Measurements from ENCODE around the gene MAML2. TPM values are rescaled to one million over a fixed set of nuclear protein-coding genes. Genes with fewer than 3 reads are reported as not detected.

The MAML2 gene
- total RNA-seq, 4 donors from 2014 or later: 20.0 to 33.7 (median 23.2) TPM

- no peak for TF ChIP-seq POLR2A (IDR thresholded peaks at IDR 0.05; ENCODE audit: low read depth)
- TF ChIP-seq POLR2AphosphoS5 (IDR thresholded peaks at IDR 0.05): no peak
- TF ChIP-seq EP300 (IDR thresholded peaks at IDR 0.05): no peak
- no peak for TF ChIP-seq CTCF (IDR thresholded peaks at IDR 0.05)
- Histone ChIP-seq H3K4me3 (no peak overlapping the region), H3K27me3 (no peaks in the 10 kb centered on the region), H3K36me3 (no peaks in the 10 kb centered on the region), H3K27ac (replicated peaks in 1 of 4) (no peak overlapping the region), H3K9me3 (no peaks in the 10 kb centered on the region), H3K4me1 (peaks cover 10 to 45% (median 38%) of the 10 kb centered on the region in 4 donors)
- WGBS: 57% methylated on average over 1 of the region's 1 CpG
- intact Hi-C loops (cut with DNase I): no loop called here
- DNase-seq (ENCODE audit: extremely low spot score): no peak
Observed at GRCh38 chr11:96105944-96106343, 237.1 kb downstream of the MAML2 start.

- no peaks in the 10 kb centered on the region for H3K27me3 ChIP-seq
- no peaks in the 10 kb centered on the region for H3K9me3 ChIP-seq
- no peaks in the 10 kb centered on the region for H3K36me3 ChIP-seq
- peak overlapping the region in 1 of 4 donors; percentile 7 for H3K27ac ChIP-seq (replicated peaks in 1 of 4)
- no peak overlapping the region for H3K4me3 ChIP-seq
- intact Hi-C loops (cut with DNase I): no loop called here
- peaks cover 10 to 45% (median 38%) of the 10 kb centered on the region in 4 donors for H3K4me1 ChIP-seq
- no peak for DNase-seq (ENCODE audit: extremely low spot score)
- TF ChIP-seq CTCF (IDR thresholded peaks at IDR 0.05): no peak
- no peak for TF ChIP-seq POLR2A (IDR thresholded peaks at IDR 0.05; ENCODE audit: low read depth)
- no peak for TF ChIP-seq EP300 (IDR thresholded peaks at IDR 0.05)
- no peak for TF ChIP-seq POLR2AphosphoS5 (IDR thresholded peaks at IDR 0.05)
- 50% methylated on average over 1 of the region's 1 CpG for WGBS
Observed at GRCh38 chr11:96105197-96105895, 237.6 kb downstream of the MAML2 start.

GRCh38 chr11:96104496-96104895, 238.5 kb downstream of the MAML2 start:
- no peak for DNase-seq (ENCODE audit: extremely low spot score)
- WGBS: 72% methylated on average over 1 of the region's 1 CpG
- H3K27ac ChIP-seq (replicated peaks in 1 of 4): no peak overlapping the region
- intact Hi-C loops (cut with DNase I): no loop called here
- TF ChIP-seq POLR2AphosphoS5 (IDR thresholded peaks at IDR 0.05) (no peak), POLR2A (IDR thresholded peaks at IDR 0.05; ENCODE audit: low read depth) (no peak), EP300 (IDR thresholded peaks at IDR 0.05) (no peak), CTCF (IDR thresholded peaks at IDR 0.05) (no peak)
- H3K36me3 ChIP-seq: no peaks in the 10 kb centered on the region
- no peaks in the 10 kb centered on the region for H3K27me3 ChIP-seq
- peaks cover 10 to 43% (median 38%) of the 10 kb centered on the region in 4 donors for H3K4me1 ChIP-seq
- no peak overlapping the region for H3K4me3 ChIP-seq
- no peaks in the 10 kb centered on the region for H3K9me3 ChIP-seq

- DNase-seq (ENCODE audit: extremely low spot score): no peak
- no peak overlapping the region for H3K27ac ChIP-seq (replicated peaks in 1 of 4)
Observed at GRCh38 chr11:96103721-96104120, 239.3 kb downstream of the MAML2 start.

More at GRCh38 chr11:96103721-96104120, 239.3 kb downstream of the MAML2 start:
- H3K4me1 ChIP-seq: peaks cover 10 to 43% (median 39%) of the 10 kb centered on the region in 4 donors
- WGBS: 94% methylated on average over 6 of the region's 6 CpGs
- no peaks in the 10 kb centered on the region for H3K9me3 ChIP-seq
- TF ChIP-seq POLR2A (IDR thresholded peaks at IDR 0.05; ENCODE audit: low read depth): no peak
- no peak for TF ChIP-seq CTCF (IDR thresholded peaks at IDR 0.05)
- TF ChIP-seq EP300 (IDR thresholded peaks at IDR 0.05): no peak
- intact Hi-C loops (cut with DNase I): no loop called here
- no peaks in the 10 kb centered on the region for H3K27me3 ChIP-seq
- H3K36me3 ChIP-seq: no peaks in the 10 kb centered on the region
- no peak overlapping the region for H3K4me3 ChIP-seq

All from esophagus muscularis mucosa (tissue), 4 donors.